ENCODE measurements around the gene STEAP1B.
"Not testable (repeated sequence)": the region's sequence is repeated elsewhere in the genome, so short reads cannot be mapped to it uniquely, and the experiment has no call there.

Gene STEAP1B

DNA sequence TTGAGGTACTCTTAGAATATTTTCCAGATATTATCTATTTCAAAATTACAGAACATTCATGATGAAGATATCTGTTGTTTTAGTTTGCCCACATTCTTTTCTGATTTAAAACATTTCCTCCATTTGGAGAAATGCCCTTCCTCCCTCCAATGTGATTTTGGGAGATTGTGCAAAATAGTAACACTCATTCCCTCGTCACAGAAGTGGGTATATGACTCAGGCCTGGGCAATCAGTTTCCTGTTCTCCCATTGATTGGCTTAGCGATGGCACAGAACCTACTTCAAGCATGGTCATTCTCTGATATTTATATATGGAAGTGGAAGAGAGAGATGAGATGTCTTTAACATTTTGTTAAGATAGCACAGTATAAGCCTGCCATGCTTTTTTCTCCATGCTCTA, 3.1 kb downstream of the STEAP1B start:
- not testable (repeated sequence) for DNase-seq (ENCODE audit: low read depth in 2 of 2)

DNA sequence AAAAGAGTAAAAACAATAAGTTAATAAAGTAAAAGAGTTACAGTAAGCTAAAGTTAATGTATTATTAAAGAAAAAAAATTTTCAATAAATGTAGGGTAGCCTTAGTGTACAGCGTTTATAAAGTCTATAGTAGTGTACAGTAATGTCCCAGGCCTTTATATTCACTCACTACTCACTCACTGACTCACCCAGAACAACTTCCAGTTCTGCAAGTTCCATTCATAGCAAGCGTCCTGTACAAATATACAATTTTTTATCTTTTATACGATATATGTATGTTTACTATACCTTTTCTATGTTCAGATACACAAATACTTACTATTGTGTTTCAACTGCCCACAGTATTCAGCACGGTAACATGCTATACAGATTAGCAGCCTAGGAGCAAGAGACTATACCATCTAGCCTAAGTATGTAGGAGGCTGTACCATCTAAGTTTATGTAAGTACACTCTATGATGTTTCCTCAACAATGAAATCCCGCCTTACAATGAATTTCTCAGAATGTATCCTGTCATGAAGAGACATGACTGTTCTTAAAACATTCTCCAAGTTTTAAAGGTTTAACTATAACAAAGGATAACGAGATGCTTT, 3.6 kb downstream of the STEAP1B start:
- not testable (repeated sequence) for DNase-seq (ENCODE audit: low read depth in 2 of 2)

DNA sequence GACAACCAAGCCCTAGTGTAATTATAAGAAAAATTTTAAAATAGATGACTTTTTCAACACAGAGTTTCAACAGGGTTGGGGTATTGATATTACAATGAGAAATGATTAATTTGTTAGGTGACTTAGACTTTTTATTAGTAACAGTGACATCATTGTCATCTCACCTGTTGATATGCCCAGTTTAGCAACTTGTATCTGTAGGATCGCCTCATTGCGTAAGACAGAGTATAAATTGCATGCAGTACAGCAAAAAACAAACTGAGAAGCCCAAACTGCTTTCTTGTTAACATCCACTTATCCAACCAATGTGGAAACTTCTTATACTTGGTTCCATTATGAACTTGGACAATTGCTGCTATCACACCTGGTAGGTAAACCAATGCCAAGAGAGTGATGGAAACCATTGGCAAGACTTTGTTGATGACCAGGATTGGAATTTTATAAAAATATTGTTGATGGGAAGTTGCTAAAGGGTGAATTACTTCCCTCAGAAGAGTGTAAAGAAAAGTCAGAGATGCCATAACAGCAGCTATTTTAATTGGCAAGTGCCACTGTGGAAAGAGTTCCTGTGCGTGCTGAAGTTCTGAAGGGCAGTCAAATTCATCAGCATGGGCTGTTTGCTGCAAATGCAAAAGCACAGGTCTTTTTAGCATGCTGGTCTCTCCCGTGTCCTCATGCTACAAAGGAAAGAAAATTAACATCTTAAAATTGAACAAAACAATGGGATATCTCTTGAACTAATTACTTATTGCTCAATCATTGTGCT, 6.6 kb downstream of the STEAP1B start:
- DNase-seq (ENCODE audit: low read depth in 2 of 2): not testable (repeated sequence)

DNA sequence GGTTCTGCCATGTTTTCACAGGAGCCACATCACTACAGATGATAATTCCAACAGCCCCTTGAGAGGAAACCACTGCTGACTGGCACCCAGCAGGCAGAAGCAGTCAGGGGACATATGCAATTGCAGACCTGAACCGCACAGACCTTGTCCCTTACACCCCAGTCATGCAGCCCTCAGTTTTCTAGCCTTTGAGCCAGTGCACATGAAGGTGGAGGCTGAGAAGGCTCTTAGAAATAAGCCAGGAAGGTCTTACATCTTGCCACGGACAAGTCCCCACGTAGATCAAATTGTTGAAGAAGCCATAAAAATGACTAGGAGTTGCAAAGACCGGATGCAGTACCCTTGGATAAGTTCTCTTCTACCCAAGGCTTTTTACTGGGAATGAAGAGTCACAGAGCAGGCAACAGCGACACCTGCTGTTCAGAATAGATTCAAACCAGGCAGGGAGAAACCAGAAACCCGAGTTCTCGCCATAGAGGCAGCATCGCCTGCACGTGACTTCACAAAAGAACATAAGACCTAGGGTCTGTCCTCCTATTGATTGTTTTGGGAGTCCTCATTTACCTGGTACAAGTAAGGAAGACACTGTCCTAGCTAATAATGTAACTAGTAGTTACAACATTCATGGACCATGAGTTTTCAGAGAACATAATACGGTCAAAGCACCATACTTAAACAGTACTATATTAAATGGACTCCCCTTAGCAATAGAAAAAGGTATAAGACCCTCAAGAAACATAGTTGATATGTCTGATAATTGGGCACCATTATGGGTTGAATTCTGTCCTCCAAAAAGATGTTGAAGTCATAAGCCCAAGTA, 11.1 kb downstream of the STEAP1B start:
- peak; percentile 6 to 49 for DNase-seq (ENCODE audit: low read depth in 2 of 2)

DNA sequence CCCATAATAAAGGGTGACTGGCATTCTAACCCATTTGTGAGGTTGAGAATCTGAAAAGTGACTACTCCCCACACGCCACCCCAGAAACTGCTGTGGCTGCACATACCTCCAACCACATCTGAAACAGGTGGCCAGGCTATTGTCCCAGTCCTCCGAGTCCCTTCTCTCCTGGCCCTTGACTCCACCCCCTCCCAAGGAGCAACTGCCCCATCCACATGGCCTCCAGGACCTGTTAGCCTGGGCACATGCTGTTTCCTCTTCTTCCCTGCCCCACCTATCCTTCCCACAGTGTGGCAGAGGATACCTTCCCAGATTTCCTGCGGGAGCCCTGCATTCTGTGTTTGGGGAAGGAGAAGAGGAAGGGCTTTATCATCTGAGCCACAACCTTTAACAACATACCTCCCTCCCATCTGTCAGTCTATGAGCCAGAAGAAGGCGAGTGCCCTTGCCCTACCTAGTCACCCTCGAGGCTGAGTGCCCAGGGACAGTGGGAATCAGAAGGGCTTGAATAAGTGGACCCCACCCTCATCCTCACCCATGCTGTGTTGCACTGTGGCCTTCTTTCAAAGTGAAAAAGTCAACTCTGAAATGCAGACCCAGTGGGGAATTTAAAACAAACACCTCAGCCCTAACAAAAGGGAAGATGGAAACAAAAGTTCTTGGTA, 11.9 kb downstream of the STEAP1B start:
- no peak for DNase-seq (ENCODE audit: low read depth in 2 of 2)

DNA sequence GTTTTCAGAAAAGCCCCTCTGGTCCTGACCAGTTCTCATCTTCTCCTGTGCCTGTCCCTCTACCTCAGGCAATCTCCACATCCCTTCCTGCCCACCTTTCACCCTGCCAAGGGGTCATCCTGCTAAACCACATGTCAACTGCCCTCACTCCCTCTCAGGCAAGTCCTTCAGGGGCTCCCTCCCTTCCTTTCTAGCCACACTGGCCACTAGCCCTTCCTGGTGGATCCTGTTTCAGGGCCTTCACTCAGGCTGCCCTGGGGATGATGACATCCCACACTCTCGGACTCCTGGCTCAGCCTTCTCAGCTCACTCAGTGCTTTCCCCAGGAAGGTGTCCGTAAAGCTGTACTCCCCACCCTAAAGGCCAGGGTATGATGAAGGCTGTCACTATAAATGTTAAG, 13.4 kb downstream of the STEAP1B start:
- DNase-seq (ENCODE audit: low read depth in 2 of 2): no peak

DNA sequence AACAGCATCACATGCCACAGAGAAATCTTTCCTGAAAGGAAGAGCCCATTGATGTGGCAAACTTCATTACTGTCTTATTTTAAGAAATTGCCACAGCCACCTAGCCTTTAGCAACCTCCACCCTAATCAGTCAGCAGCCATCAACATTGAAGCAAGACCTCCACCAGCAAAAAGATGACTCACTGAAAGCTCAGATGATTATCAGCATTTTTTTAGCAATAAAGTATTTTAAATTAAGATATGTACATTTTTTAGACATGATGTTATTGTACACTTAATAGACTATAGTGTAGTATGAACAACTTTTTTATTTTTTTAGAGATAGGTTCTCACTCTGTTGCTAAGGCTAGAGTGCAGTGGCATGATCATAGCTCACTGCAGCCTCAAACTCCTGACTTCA, 14.8 kb downstream of the STEAP1B start:
- DNase-seq (ENCODE audit: low read depth in 2 of 2): no peak

DNA sequence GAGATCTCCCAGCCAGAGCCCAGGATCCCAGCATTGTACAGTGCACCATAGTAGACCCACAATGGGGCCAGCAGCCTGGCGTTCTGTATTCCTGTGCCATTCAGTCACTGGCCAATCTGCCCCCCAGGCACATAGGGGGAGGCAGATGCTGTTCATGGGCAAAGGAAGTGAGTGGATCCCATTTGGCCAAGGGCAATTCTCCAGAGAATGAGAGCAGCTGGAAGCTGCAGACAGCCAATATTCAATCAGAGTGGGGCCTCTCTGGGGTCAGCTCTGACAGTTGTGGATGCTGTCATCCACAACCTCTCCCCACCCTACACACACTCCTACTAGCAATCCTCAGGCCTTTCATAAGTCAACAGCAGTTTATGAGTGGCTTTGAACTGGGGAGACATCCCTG, 17.5 kb downstream of the STEAP1B start:
- no peak for DNase-seq (ENCODE audit: low read depth in 2 of 2)

DNA sequence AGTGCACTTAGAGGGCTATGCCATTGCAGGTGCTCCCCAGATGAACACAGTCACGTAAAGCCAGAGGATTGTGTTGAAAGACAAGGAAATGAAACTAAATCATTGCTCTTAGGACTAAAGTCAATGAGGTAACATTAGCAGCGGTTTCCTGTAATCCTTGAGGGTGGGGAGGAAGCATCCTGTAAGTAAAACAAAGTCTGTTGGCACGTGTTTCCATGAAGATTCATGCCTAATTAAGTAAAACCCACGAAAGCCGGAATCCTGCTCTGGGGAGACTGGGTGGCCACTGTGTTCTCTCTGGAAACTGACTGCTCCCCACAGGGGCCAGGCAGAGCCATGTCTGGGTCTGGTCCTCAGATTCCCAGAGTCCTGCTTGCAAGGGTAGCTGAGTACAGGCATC, 18.3 kb downstream of the STEAP1B start:
- DNase-seq (ENCODE audit: low read depth in 2 of 2): no peak

DNA sequence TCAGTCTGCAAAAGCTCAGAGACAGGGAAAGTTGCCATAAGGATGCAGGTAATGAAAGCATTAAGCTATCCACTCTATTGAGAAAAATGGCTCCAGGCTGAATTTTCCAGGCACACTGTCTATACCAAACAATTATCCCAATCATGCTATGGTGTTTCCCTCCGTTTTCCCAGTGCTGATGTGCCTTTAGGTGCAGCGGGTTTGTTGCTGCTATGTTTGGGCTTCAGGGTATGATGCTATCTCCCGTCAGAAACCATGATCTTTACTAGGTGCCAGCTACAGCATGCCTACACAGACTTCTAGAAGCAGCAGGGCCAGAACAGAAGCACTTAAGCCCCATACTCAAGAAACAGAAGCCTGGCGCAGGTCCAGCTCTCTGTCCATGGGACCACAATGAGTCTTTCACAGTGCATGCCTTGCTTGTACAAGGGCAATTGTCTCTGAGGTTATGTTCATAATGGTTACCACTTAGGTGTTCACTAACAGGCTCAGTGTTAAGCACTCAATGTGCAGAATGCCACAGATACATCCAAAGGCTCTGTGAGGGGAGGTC, 19.4 kb downstream of the STEAP1B start:
- no peak for DNase-seq (ENCODE audit: low read depth in 2 of 2)

DNA sequence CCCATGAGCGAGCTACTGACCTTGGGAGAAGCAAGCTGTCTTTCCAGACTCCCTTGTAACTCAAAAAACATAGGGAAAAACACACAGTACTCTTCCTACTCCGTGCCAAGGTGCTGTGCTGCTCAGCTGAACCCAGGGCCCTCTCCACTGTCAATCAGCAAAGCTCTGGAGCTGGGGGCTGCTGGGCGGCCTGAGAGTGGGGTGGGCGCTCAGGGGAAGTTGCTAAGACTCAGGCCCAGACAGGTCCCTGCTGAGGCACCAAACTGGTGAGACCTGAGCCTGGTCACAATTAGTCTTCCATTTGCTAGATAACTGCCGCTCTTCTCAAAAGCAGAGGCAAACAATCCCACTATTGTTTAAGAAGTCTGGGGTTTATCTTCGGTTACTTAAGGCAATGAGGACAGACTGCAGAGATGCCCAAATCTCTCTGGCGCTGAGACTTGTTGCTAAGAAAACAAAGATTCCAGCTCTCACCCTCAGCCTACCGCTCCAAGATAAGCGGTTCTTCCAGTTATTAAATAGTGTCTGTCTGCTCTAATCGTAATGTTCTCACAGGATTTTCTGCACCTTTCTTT, 22.0 kb downstream of the STEAP1B start:
- no peak for DNase-seq (ENCODE audit: low read depth in 2 of 2)

DNA sequence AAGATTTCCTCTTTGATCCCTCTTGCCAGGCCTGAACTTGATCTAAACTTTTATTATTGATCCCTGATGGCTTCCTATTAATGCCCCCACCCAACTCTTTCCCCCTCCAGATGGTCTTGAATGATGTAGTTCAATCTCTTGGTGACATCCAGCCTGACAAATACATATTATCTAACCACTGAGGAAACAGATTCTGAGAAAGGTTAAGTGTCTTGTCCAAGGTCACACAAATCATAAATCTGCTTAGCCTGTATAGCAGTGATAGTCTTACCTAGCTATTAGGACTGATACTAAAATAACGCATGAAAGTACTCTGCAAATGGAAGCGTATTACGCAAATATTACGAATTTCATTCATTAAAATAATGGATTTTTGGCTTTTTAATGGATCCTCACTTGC, 22.7 kb downstream of the STEAP1B start:
- DNase-seq (ENCODE audit: low read depth in 2 of 2): no peak

DNA sequence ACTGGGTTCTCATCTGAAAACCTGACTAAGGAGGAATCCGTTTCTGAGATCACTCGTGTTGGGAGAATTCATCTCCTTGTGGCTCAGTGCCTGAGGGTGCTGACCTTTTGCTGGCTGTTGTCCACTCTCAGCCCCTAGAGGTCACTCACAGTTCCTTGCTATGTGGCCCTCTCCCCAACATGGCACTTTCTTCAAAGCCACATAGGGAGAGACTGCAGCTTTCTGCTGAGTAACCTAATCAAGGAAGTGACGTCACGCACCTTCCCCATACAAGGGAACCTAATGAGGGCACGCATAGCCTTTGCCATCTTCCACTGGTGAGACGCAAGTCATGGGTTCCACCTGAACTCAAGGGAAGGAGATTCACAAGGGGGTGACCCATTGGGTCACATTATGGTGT, 23.2 kb downstream of the STEAP1B start:
- no peak for DNase-seq (ENCODE audit: low read depth in 2 of 2)

DNA sequence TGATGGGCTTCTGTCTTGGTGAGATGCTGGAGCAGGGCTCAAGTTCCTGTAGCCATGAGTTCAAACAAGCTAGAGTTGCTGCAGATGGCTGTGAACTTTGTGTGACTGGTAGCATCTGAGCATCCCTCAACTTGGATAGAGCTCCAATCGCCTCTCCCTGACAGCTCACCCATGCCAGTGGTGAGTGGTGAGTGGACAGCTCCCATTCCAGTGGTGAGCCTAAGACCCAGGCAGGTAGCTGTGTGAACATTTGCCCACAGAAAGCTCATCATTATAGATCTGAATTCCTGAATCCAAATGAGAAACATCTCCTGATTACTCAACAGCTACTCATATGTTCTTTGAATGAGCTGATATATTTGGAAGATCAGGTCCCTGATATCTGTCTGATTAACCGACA, 25.3 kb downstream of the STEAP1B start:
- DNase-seq (ENCODE audit: low read depth in 2 of 2): no peak

DNA sequence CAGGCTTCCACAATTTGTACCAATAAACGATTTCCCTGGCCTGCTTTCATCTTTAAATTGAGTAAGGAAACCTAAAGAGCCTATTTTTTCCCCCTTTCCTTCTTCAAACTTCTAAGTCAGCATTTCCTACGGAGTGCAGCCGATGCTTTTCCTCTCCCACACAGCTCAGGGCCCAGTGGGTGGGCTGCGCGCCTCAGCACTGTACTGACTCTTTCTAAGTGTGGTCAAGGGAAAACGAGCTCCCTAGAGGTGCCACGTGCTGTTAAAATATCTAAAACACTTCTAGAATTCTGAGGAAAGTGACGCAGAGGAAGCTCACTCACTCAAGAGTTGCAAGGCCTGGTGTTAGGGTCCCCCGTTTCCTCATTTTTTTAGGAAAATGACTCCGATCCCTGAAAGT, 29.0 kb downstream of the STEAP1B start:
- no peak for DNase-seq (ENCODE audit: low read depth in 2 of 2)

DNA sequence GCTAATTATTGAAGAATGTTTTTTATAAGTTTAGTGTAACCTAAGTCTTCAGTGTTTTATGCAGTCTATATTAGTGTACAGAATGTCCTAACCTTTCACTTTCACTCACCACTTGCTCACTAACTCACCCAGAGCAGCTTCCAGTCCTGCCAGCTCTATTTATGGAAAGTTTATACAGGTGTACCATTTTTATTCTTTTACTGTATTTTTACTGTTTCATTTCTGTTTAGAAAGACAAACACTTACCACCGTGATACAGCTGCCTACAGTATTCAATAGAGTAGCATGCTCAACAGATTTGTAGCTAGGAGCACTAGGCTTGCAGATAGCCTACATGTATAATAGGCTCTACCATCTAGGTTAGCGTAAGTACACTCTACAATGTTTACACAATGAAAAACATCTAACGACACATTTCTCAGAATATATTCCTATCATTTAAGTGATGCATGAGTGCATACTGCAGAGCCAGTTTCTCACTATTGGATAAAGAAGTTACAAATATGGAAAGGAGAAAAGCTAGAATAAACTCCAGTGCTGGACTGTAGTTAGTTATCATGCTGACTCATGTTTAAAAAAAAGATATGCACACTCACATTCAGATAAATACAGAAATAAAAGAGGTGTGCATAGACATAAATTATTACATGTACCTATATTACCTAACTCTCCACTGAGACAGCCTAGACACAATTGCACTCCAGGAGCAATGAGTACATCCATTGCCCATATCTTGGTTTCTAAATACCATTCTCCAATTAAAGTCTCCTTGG, 30.4 kb downstream of the STEAP1B start:
- no peak for DNase-seq (ENCODE audit: low read depth in 2 of 2)

DNA sequence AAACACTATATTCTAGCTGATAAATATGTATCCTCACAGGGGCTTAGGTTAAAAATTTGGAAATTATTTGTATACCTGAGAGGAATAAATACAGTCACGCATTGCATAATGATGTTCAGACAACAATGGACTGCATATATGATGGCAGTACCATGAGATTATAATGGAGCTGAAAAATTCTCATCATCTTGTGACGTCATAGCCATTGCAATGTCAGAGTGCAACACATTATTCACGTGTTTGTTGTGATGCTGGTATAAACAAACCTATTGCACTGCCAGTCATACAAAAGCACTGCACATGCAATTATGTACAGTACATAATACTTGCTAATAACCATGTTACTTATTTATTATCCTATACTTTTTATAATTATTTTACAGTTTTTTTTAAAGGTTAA, 31.4 kb downstream of the STEAP1B start:
- DNase-seq (ENCODE audit: low read depth in 2 of 2): no peak

DNA sequence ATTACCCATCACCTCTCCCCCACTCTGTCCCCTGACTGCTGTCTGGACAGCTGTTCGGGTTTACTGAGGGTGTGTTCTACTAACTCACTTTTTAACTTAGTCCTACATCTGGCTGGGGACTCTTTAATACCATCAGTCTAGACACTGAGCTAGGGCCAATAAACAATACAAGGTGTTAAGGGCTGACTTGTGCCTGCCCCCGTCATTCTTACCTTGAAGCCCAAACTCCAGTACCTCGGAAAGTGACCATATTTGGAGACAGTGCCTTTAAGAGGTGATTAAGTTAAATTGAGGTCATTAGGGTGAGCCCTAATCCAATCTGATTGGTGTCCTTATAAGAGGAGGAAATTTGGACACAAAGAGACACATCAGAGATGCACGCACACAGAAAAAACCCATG, 35.7 kb downstream of the STEAP1B start:
- DNase-seq (ENCODE audit: low read depth in 2 of 2): no peak

DNA sequence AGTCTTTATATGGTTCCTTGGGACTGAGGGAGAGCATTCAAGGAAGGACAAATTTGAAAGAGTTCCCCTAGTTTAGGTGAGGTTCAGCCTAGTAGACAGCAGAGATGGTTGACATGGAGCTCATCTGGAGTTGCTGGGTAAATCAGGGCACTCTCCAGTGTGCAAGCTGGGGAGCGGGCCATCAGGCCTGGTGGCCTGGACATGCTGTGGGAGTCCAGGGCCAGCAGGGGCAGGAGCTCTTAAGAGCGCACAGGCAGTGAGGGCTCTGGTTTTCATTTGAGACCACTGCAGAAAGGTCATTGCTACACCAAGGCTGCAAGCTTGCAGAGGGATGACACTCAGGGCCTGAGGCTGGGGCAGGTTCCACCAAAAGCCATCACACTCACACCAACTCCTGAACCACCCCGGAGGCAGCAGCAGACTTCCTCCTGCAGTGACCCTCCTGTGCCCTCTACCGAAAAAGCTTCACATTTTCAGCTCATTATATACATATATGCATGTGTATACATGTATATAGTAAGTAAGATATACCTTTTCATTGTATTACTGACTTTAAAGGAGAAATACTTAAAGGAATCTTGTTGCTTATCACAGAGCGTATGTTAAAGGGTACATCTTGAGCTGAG, 39.5 kb downstream of the STEAP1B start:
- DNase-seq (ENCODE audit: low read depth in 2 of 2): no peak

DNA sequence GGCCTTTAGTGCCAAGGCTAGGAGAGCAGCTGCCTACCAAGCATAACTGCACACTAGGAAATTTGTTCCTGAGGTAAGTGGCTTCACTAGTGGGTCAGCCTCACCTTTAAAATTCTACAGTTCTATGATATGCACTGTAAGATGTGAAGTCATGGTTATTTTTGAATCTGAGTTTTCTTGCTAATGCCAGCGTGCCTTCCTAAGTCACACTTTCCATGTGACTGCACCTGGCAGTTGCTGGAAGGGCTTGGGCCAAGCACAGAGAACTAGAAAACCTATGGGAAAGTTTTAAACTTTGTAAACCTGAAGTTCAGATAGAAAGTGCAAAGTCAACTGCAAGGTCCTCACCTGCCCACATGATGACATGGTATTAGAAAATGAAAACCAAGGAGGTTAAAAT, 42.5 kb downstream of the STEAP1B start:
- DNase-seq (ENCODE audit: low read depth in 2 of 2): no peak

All from stimulated activated CD4-positive, alpha-beta T cell treated with anti-CD3 and anti-CD28 coated beads, Interleukin-1b, Interleukin-23, amount 100 ng/mL, for 1 hour (primary cell).